Keratinocyte (primary cell): ENCODE results near the gene INPP5A. TPM values are rescaled to one million over a fixed set of nuclear protein-coding genes. Genes with fewer than 3 reads are reported as not detected.
"Not testable (repeated sequence)": the region's sequence is repeated elsewhere in the genome, so short reads cannot be mapped to it uniquely, and the experiment has no call there.

Experiments
- DNase-seq: peaks from one replicate; pipeline ENCODE4 v3.0.0-alpha.2; 2011; ENCODE audit warnings: low read depth, missing footprints, low spot score
- FAIRE-seq: peaks from 2 replicates; lab custom pipeline; 2011; peaks lifted over from hg19 to GRCh38; lab: Jason Lieb, UNC
- H2AFZ ChIP-seq: 2 replicates; pipeline ENCODE4 v1.6.0; 2012; ENCODE audit warnings: low read length, control low read depth, inconsistent platforms; ENCODE audit not compliant: control insufficient read depth
- H3K27ac ChIP-seq: 2 replicates; pipeline ENCODE4 v1.5.1; 2011; ENCODE audit warnings: low read length; ENCODE audit not compliant: control insufficient read depth, insufficient read depth
- H3K27me3 ChIP-seq: 3 replicates; pipeline ENCODE4 v1.6.0; 2011; ENCODE audit warnings: low read length; ENCODE audit not compliant: control insufficient read depth, insufficient read depth; ENCODE audit errors: extremely low read depth
- H3K36me3 ChIP-seq, 2 experiments: 2 replicates in 1 of 2; 3 replicates in 1 of 2; pipeline ENCODE4 v1.5.1; 2011; ENCODE audit warnings: low read length in 2 of 2, mild to moderate bottlenecking in 1 of 2; ENCODE audit not compliant: control insufficient read depth in 2 of 2, insufficient read depth in 2 of 2; ENCODE audit errors: extremely low read depth in 1 of 2
- H3K4me1 ChIP-seq: 3 replicates; pipeline ENCODE4 v1.5.1; 2011; ENCODE audit warnings: low read length; ENCODE audit not compliant: control insufficient read depth, insufficient read depth; ENCODE audit errors: extremely low read depth
- H3K4me2 ChIP-seq: 3 replicates; pipeline ENCODE4 v1.6.0; 2011; ENCODE audit warnings: low read depth, low read length; ENCODE audit not compliant: control insufficient read depth, insufficient read depth; ENCODE audit errors: extremely low read depth
- H3K4me3 ChIP-seq, 3 experiments: fragments of 200-600 bp in 1 of 3; sonication (generic) in 1 of 3; 2 replicates in 2 of 3; 3 replicates in 1 of 3; pipeline ENCODE4 v1.5.1; 2011 to 2016; ENCODE audit warnings: low read length in 3 of 3, mild to moderate bottlenecking in 3 of 3, control low read depth in 2 of 3, inconsistent platforms in 1 of 3, low read depth in 1 of 3, mixed read lengths in 1 of 3, mixed run types in 1 of 3, moderate library complexity in 1 of 3; ENCODE audit not compliant: control insufficient read depth in 2 of 3, insufficient read depth in 2 of 3; ENCODE audit errors: extremely low read depth in 1 of 3
- H3K79me2 ChIP-seq: 2 replicates; pipeline ENCODE4 v1.6.0; 2012; ENCODE audit warnings: low read length; ENCODE audit not compliant: control insufficient read depth, insufficient read depth
- H3K9ac ChIP-seq: 3 replicates; pipeline ENCODE4 v1.6.0; 2011; ENCODE audit warnings: low read length; ENCODE audit not compliant: control insufficient read depth, insufficient read depth; ENCODE audit errors: extremely low read depth
- H3K9me1 ChIP-seq: 3 replicates; pipeline ENCODE4 v1.6.0; 2011; ENCODE audit warnings: low read length; ENCODE audit not compliant: control insufficient read depth, insufficient read depth; ENCODE audit errors: extremely low read depth
- H3K9me3 ChIP-seq: 2 replicates; pipeline ENCODE4 v1.5.1; 2012; ENCODE audit warnings: low read depth, low read length; ENCODE audit not compliant: control insufficient read depth
- H4K20me1 ChIP-seq: 3 replicates; pipeline ENCODE4 v1.6.0; 2011; ENCODE audit warnings: low read length; ENCODE audit not compliant: control insufficient read depth, insufficient read depth; ENCODE audit errors: extremely low read depth
- EZH2 ChIP-seq: IDR thresholded peaks from one replicate; pipeline ENCODE4 v1.6.1; 2012; ENCODE audit warnings: inconsistent platforms, mild to moderate bottlenecking, low read length, moderate library complexity
- dilution Hi-C: fragments of 300-500 bp; cut with MboI; formaldehyde crosslinking; loops from one replicate; pipeline ENCODE4 v1.7.0; 2020; ENCODE audit warnings: low sequenced_read_pairs; ENCODE audit not compliant: extremely low pct_ligation_motif_present
- polyA plus RNA-seq, 5 experiments: library from polyadenylated mRNA; depleted of rRNA in 3 of 5; stranded (reverse) in 3 of 5; stranded (forward) in 1 of 5; unstranded in 1 of 5; fragments of >200 nt; gene quantifications; 1 replicate in 1 of 5; 2 replicates in 3 of 5; 3 replicates in 1 of 5; pipeline versions ENCODE4 v1.2.1 to v1.2.3, GENCODE V29; 2011 to 2012; ENCODE audit warnings: missing spikeins in 2 of 5, low read depth in 1 of 5, low replicate concordance in 1 of 5
- TF ChIP-seq, protein P1 (sequence below), 3 experiments: IDR thresholded peaks in 1 of 3; conservative IDR thresholded peaks in 1 of 3; optimal IDR thresholded peaks in 1 of 3; 2 replicates in 2 of 3; 3 replicates in 1 of 3; pipeline versions ENCODE3 to v1.5.1; 2011; ENCODE audit warnings: low read length in 3 of 3, mild to moderate bottlenecking in 3 of 3, moderate library complexity in 2 of 3, control low read depth in 1 of 3, inconsistent platforms in 1 of 3; ENCODE audit not compliant: insufficient read depth in 2 of 3; ENCODE audit errors: extremely low read depth in 1 of 3

Gene INPP5A
- polyA plus RNA-seq, 1 donor (not counting 4 experiments of a cell fraction or from before 2014, with no cell fraction given): 11.2 TPM

DNA sequence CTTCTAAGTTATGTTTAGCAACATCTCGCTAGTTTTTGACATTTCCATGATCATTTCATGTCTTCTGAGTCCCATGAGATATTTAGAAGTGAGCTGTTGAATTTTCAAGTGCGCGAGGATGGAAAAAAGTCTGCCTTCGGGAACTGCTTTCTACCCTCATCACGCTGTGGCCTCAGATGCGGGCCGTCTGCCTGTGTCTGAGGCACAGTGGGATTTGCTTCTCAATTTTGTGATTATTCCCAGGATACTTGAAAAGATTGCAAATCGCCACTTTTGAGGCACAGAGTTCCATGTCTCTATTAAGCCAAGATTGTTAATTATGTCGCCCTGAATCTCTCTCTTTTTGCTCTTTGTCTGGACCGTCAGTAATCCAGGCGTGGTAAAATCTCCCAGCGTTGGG is 279.1 kb downstream of the INPP5A start:
- Histone ChIP-seq H3K36me3 (no peaks in the 10 kb centered on the region), H3K9me1 (no peaks in the 10 kb centered on the region), H3K27ac (no peak overlapping the region), H3K9ac (no peak overlapping the region), H3K9me3 (peaks cover 10% of the 10 kb centered on the region), H3K79me2 (no peaks in the 10 kb centered on the region), H3K4me2 (no peak overlapping the region), H3K4me3 (no peak overlapping the region), H4K20me1 (no peaks in the 10 kb centered on the region), H3K27me3 (peaks cover 3% of the 10 kb centered on the region), H2AFZ (no peak overlapping the region), H3K4me1 (no peaks in the 10 kb centered on the region)
- FAIRE-seq (no peak), DNase-seq (no peak)
- TF ChIP-seq EZH2: no peak
- dilution Hi-C loops: no loop called here

DNA sequence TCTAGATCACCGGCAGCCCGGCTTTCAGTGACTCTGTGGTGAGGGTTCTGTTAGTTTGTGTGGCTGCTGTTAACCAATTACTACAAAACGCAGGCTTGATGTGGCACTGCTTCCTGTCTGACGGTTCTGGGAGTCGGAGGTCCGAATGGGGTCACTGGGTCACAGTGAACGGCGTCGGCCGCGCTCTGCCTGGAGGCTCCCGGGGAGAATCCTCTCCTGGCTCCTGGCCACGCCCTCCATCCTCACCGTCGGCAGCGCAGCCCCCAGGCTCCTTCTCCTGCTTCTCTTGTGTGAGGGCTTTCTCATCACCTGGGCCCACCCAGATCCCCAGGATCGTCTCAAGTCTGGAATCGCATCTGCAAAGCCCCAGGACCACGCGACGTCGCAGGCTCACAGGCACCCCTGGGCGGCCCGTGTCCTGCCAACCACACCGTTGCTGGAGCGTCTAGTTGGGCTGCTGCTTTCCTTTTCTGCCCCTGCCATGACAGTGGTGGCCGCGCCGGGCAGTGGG is 280.2 kb downstream of the INPP5A start:
- FAIRE-seq: no peak
- dilution Hi-C loops: no loop called here
- no peak overlapping the region for H2AFZ ChIP-seq
- DNase-seq: no peak
- no peaks in the 10 kb centered on the region for H3K36me3 ChIP-seq
- H4K20me1 ChIP-seq: no peaks in the 10 kb centered on the region
- peaks cover 17% of the 10 kb centered on the region for H3K9me3 ChIP-seq
- no peak overlapping the region for H3K4me2 ChIP-seq
- H3K9me1 ChIP-seq: no peaks in the 10 kb centered on the region
- H3K9ac ChIP-seq: no peak overlapping the region
- no peaks in the 10 kb centered on the region for H3K4me1 ChIP-seq
- no peak overlapping the region for H3K4me3 ChIP-seq
- H3K27me3 ChIP-seq: peaks cover 3% of the 10 kb centered on the region
- no peaks in the 10 kb centered on the region for H3K79me2 ChIP-seq
- no peak overlapping the region for H3K27ac ChIP-seq
- TF ChIP-seq, protein P1, sequence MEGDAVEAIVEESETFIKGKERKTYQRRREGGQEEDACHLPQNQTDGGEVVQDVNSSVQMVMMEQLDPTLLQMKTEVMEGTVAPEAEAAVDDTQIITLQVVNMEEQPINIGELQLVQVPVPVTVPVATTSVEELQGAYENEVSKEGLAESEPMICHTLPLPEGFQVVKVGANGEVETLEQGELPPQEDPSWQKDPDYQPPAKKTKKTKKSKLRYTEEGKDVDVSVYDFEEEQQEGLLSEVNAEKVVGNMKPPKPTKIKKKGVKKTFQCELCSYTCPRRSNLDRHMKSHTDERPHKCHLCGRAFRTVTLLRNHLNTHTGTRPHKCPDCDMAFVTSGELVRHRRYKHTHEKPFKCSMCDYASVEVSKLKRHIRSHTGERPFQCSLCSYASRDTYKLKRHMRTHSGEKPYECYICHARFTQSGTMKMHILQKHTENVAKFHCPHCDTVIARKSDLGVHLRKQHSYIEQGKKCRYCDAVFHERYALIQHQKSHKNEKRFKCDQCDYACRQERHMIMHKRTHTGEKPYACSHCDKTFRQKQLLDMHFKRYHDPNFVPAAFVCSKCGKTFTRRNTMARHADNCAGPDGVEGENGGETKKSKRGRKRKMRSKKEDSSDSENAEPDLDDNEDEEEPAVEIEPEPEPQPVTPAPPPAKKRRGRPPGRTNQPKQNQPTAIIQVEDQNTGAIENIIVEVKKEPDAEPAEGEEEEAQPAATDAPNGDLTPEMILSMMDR (optimal IDR thresholded peaks at IDR 0.05 in 1 of 3, IDR thresholded peaks at IDR 0.05 in 1 of 3, conservative IDR thresholded peaks at IDR 0.05 in 1 of 3; ENCODE audit: extremely low read depth in 1 of 3, insufficient read depth in 2 of 3, low read length in 3 of 3): no peak
- no peak for TF ChIP-seq EZH2

DNA sequence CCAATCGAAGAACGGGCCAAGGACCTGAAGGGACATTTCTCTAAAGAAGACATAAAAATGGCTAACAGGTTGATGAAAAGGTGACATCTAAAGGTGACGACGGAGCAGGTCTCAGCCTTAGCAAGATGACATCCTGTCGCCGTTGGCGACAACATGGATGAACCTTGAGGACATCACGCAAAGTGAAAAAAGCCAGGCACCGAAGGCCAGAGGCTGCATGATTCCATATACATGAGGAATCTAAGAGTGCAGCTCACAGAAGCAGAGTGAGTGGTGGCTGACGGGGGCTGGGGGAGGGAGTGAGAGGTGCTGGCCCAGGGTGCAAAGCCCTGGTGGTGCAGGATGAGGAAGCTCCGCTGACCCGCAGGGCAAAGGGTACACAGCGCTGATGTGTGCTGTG is 282.5 kb downstream of the INPP5A start:
- Histone ChIP-seq H2AFZ (no peak overlapping the region), H3K4me1 (no peaks in the 10 kb centered on the region), H3K27me3 (peaks cover 3% of the 10 kb centered on the region), H3K4me3 (no peak overlapping the region), H3K36me3 (no peaks in the 10 kb centered on the region), H3K4me2 (no peak overlapping the region), H3K79me2 (no peaks in the 10 kb centered on the region), H4K20me1 (no peaks in the 10 kb centered on the region), H3K27ac (no peak overlapping the region), H3K9me1 (no peaks in the 10 kb centered on the region), H3K9ac (no peak overlapping the region), H3K9me3 (peaks cover 23% of the 10 kb centered on the region)
- dilution Hi-C loops: no loop called here
- FAIRE-seq (no peak), DNase-seq (no peak)
- TF ChIP-seq EZH2: no peak
- TF ChIP-seq, protein P1 (optimal IDR thresholded peaks at IDR 0.05 in 1 of 3, IDR thresholded peaks at IDR 0.05 in 1 of 3, conservative IDR thresholded peaks at IDR 0.05 in 1 of 3; ENCODE audit: extremely low read depth in 1 of 3, insufficient read depth in 2 of 3, low read length in 3 of 3): no peak

DNA sequence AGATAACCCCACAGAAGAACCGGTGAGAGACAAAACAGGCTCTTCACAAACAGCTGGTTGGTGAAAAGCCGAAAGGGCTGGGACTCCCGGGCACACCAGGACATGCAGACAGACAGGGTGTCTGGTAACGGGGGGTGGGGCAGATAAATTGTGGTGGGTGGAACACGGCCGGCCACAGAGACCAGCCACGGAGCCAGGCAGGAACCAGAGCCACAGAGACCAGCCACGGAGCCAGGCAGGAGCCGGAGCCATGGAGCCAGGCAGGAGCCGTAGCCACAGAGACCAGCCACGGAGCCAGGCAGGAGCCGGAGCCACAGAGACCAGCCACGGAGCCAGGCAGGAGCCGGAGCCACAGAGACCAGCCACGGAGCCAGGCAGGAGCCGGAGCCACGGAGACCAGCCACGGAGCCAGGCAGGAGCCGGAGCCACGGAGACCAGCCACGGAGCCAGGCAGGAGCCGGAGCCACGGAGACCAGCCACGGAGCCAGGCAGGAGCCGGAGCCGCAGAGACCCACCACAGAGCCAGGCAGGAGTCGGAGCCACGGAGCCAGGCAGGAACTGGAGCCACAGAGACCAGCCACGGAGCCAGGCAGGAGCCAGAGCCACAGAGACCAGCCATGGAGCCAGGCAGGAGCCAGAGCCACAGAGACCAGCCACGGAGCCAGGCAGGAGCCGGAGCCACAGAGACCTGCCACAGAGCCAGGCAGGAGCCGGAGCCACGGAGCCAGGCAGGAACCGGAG is 288.4 kb downstream of the INPP5A start:
- H3K9ac ChIP-seq, H4K20me1 ChIP-seq, H3K4me1 ChIP-seq, H3K4me3 ChIP-seq, H3K79me2 ChIP-seq, H3K4me2 ChIP-seq, H3K9me1 ChIP-seq, H2AFZ ChIP-seq, H3K36me3 ChIP-seq, FAIRE-seq, H3K27me3 ChIP-seq, H3K27ac ChIP-seq, dilution Hi-C loops, DNase-seq: not testable (repeated sequence)
- H3K9me3 ChIP-seq: peaks cover 21% of the 10 kb centered on the region
